LHCN-M2 (cell line): ENCODE measurements around the gene MAP7. TPM values are rescaled to one million over a fixed set of nuclear protein-coding genes. Genes with fewer than 3 reads are reported as not detected.

Source experiments
- DNase-seq: peaks from one replicate; pipeline ENCODE4 v3.0.0-alpha.2; 2012; ENCODE audit warnings: low read depth
- total RNA-seq: library from RNA; depleted of rRNA; stranded (reverse); fragments of >200 nt; gene quantifications from 2 replicates; pipeline ENCODE4 v1.2.3, GENCODE V29; 2014; rRNA removed

Gene MAP7
- total RNA-seq, 1 experiment from 2014 or later: 0.06 TPM

GRCh38 chr6:136307351-136307750 is 242.9 kb downstream of the MAP7 start:
- no peak for DNase-seq

- DNase-seq: no peak
Measured at GRCh38 chr6:136306466-136306865, 243.8 kb downstream of the MAP7 start.

GRCh38 chr6:136304410-136304809 is 245.8 kb downstream of the MAP7 start:
- no peak for DNase-seq

GRCh38 chr6:136303516-136303915 is 246.7 kb downstream of the MAP7 start:
- DNase-seq: no peak

- no peak for DNase-seq
Measured at GRCh38 chr6:136294621-136295020, 255.6 kb downstream of the MAP7 start.

Other genes with a start within 250 kb of the MAP7 start
- 51.5 and 68.5 TPM in 2 replicates for gene MAP3K5, start 242.1 kb upstream of the MAP7 start, total RNA-seq